Measurements from ENCODE around the gene UEVLD. TPM values are rescaled to one million over a fixed set of nuclear protein-coding genes. Genes with fewer than 3 reads are reported as not detected.

Gene UEVLD
- total RNA-seq, 1 experiment from 2014 or later, result 13.7 TPM

- no peaks in the 10 kb centered on the region for H4K20me1 ChIP-seq (ENCODE audit: insufficient read depth)
- intact Hi-C loops (cut with micrococcal nuclease), result no loop called here
- DNase-seq (ENCODE audit: low read depth, low spot score) (no peak), ATAC-seq (no peak)
- TF ChIP-seq ZNF274 (IDR thresholded peaks at IDR 0.05; ENCODE audit: low read depth, low read length), result no peak
- TF ChIP-seq CTCF (IDR thresholded peaks at IDR 0.05 in 2 of 3, conservative IDR thresholded peaks at IDR 0.05 in 1 of 3; ENCODE audit: borderline replicate concordance in 1 of 3, insufficient read depth in 1 of 3, low read depth in 2 of 3, low read length in 2 of 3), result no peak
- TF ChIP-seq SP1 (IDR thresholded peaks at IDR 0.05; ENCODE audit: low read depth), result no peak
- no peak for TF ChIP-seq EZH2phosphoT487 (IDR thresholded peaks at IDR 0.05; ENCODE audit: borderline replicate concordance)
- no peak for TF ChIP-seq REST (IDR thresholded peaks at IDR 0.05; ENCODE audit: low read depth)
- TF ChIP-seq EGR1 (IDR thresholded peaks at IDR 0.05; ENCODE audit: low read depth), result no peak
- no peak for TF ChIP-seq POLR2AphosphoS5 (IDR thresholded peaks at IDR 0.05; ENCODE audit: low read depth, low read length)
- TF ChIP-seq RAD21 (IDR thresholded peaks at IDR 0.05; ENCODE audit: low read depth), result no peak
- no peak for TF ChIP-seq ZBTB33 (IDR thresholded peaks at IDR 0.05; ENCODE audit: extremely low read depth, insufficient replicate concordance, low read length)
- TF ChIP-seq ZFX (IDR thresholded peaks at IDR 0.05), result no peak
- no peak for TF ChIP-seq CEBPB (IDR thresholded peaks at IDR 0.05; ENCODE audit: low read depth)
- TF ChIP-seq JUND (IDR thresholded peaks at IDR 0.05), result no peak
- TF ChIP-seq ELF1 (IDR thresholded peaks at IDR 0.05; ENCODE audit: borderline replicate concordance, low read depth), result no peak
- no peak for TF ChIP-seq CBX3 (IDR thresholded peaks at IDR 0.05; ENCODE audit: low read depth)
- RAD21 ChIA-PET (ENCODE audit: low non-redundant PET in 1 of 2, low total read pairs in 2 of 2, uncharacterized antibody in 2 of 2, unreplicated experiment in 2 of 2), result no interaction called here
- H3K4me3 ChIP-seq (replicated peaks in 1 of 2; ENCODE audit: low read depth in 1 of 2, low read length in 2 of 2), result no peak overlapping the region
- H3K4me1 ChIP-seq (ENCODE audit: control insufficient read depth in 1 of 2, insufficient read depth in 2 of 2, low read length in 2 of 2), result no peaks in the 10 kb centered on the region
- H3K9ac ChIP-seq (ENCODE audit: low read length), result no peak overlapping the region
- no peak overlapping the region for H3K27ac ChIP-seq (ENCODE audit: low read depth, low read length)
- no peak overlapping the region for H3K4me2 ChIP-seq (ENCODE audit: low read length)
- BruUV-seq (replicated peaks), result no TSS peak
- peaks cover 20% of the 10 kb centered on the region for H3K79me2 ChIP-seq (ENCODE audit: insufficient read depth, low read length)
- no peak overlapping the region for H2AFZ ChIP-seq (ENCODE audit: low read depth, low read length, poor library complexity, severe bottlenecking)
- peaks cover 12 to 28% of the 10 kb centered on the region in 2 experiments; a peak in 2 of 4 replicates for H3K36me3 ChIP-seq (ENCODE audit: control insufficient read depth in 1 of 2, insufficient read depth in 2 of 2, low read length in 2 of 2)
- no peaks in the 10 kb centered on the region for H3K9me2 ChIP-seq (ENCODE audit: insufficient read depth)
- CTCF ChIA-PET, result no interaction called here
- no peaks in the 10 kb centered on the region for H3K27me3 ChIP-seq (ENCODE audit: insufficient read depth, low read length)
- POLR2A ChIA-PET, result no interaction called here
- no peaks in the 10 kb centered on the region for H3K9me3 ChIP-seq (ENCODE audit: control insufficient read depth in 1 of 2, insufficient read depth in 1 of 2, low read depth in 1 of 2, low read length in 2 of 2)
Observed at GRCh38 chr11:18614667-18615066, 26.1 kb upstream of the UEVLD start.

All from HCT116 (cell line).